Suprapubic skin (tissue), 4 donors: ENCODE data around the gene KCNB1. TPM values are rescaled to one million over a fixed set of nuclear protein-coding genes. Genes with fewer than 3 reads are reported as not detected.

Experiments
- DNase-seq, 2 donors: peaks; one replicate each; pipeline ENCODE4 v3.0.0-alpha.2; 2019; ENCODE audit warnings: low spot score in 2 of 2
- H3K27ac ChIP-seq: fragments of 200-600 bp; sonication (generic); one replicate; pipeline ENCODE4 v1.5.1; 2019
- H3K27me3 ChIP-seq: fragments of 200-600 bp; sonication (generic); one replicate; pipeline ENCODE4 v1.5.1; 2019
- H3K36me3 ChIP-seq: fragments of 200-600 bp; sonication (generic); one replicate; pipeline ENCODE4 v1.5.1; 2019
- H3K4me1 ChIP-seq: fragments of 200-600 bp; sonication (generic); one replicate; pipeline ENCODE4 v1.5.1; 2019
- H3K4me3 ChIP-seq: fragments of 200-600 bp; sonication (generic); one replicate; pipeline ENCODE4 v1.5.1; 2019; ENCODE audit warnings: mild to moderate bottlenecking
- H3K9me3 ChIP-seq: fragments of 200-600 bp; sonication (generic); one replicate; pipeline ENCODE4 v1.5.1; 2019
- EP300 ChIP-seq: sonication (generic); formaldehyde crosslinking; IDR thresholded peaks from one replicate; pipeline ENCODE4 v1.6.1; 2017; ENCODE audit warnings: antibody characterized with exemption
- POLR2A ChIP-seq, 2 donors: fragments of 450-650 bp; IDR thresholded peaks; one replicate each; pipeline ENCODE4 v1.6.1; 2017; ENCODE audit warnings: antibody characterized with exemption in 2 of 2, mild to moderate bottlenecking in 2 of 2, moderate library complexity in 2 of 2
- POLR2AphosphoS5 ChIP-seq, 3 donors: sonication (generic); formaldehyde crosslinking; IDR thresholded peaks; one replicate each; pipeline ENCODE4 v1.6.1; 2017; ENCODE audit warnings: antibody characterized with exemption in 3 of 3
- WGBS: methylation state at CpG from one replicate; pipeline ENCODE4 v1.1.5; 2018; 5-methylcytosine and 5-hydroxymethylcytosine counted together
- total RNA-seq, 4 donors: library from RNA; depleted of rRNA; stranded (reverse); fragments of >200 nt; gene quantifications; one replicate each; pipeline ENCODE4 v1.1.0, GENCODE V29; 2016
- TF ChIP-seq, protein P1 (sequence below), 2 donors: fragments of 200-600 bp in 1 of 2; fragments of 450-650 bp in 1 of 2; sonication (generic) in 1 of 2; IDR thresholded peaks; one replicate each; pipeline ENCODE4 v1.5.1; 2016 to 2019; ENCODE audit warnings: antibody characterized with exemption in 2 of 2, mild to moderate bottlenecking in 1 of 2, moderate library complexity in 1 of 2

The KCNB1 gene
- total RNA-seq, 4 donors from 2014 or later = 0.91 to 4.0 (median 2.3) TPM

DNA sequence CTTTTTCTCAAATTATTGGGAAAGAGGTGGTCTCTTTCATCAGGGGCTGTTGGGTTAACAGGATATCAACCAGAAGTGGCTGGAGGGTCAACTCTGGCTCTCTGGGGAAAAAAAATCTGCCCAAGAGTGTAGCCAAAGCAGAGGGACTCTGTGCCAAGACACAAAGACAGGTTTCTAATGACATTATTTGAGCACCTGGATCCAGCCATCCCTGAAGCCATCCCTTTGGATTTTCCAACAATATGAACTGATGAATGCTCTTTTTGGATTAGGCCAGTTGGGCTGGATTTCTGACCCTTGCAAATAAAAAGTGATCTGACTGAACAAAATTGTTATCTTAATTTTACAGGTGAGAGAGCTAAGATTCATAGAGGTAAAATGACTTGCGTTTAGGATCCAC, 88.7 kb downstream of the KCNB1 start:
- Histone ChIP-seq H3K9me3 (no peaks in the 10 kb centered on the region), H3K4me3 (no peak overlapping the region), H3K36me3 (no peaks in the 10 kb centered on the region), H3K4me1 (peaks cover 13% of the 10 kb centered on the region), H3K27ac (no peak overlapping the region), H3K27me3 (no peaks in the 10 kb centered on the region)
- no peak for TF ChIP-seq POLR2A (IDR thresholded peaks at IDR 0.05)
- TF ChIP-seq, protein P1, sequence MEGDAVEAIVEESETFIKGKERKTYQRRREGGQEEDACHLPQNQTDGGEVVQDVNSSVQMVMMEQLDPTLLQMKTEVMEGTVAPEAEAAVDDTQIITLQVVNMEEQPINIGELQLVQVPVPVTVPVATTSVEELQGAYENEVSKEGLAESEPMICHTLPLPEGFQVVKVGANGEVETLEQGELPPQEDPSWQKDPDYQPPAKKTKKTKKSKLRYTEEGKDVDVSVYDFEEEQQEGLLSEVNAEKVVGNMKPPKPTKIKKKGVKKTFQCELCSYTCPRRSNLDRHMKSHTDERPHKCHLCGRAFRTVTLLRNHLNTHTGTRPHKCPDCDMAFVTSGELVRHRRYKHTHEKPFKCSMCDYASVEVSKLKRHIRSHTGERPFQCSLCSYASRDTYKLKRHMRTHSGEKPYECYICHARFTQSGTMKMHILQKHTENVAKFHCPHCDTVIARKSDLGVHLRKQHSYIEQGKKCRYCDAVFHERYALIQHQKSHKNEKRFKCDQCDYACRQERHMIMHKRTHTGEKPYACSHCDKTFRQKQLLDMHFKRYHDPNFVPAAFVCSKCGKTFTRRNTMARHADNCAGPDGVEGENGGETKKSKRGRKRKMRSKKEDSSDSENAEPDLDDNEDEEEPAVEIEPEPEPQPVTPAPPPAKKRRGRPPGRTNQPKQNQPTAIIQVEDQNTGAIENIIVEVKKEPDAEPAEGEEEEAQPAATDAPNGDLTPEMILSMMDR (IDR thresholded peaks at IDR 0.05) = no peak
- TF ChIP-seq POLR2AphosphoS5 (IDR thresholded peaks at IDR 0.05) = no peak
- TF ChIP-seq EP300 = no peak
- 68% methylated on average over 1 of the region's 1 CpG for WGBS
- DNase-seq = no peak

DNA sequence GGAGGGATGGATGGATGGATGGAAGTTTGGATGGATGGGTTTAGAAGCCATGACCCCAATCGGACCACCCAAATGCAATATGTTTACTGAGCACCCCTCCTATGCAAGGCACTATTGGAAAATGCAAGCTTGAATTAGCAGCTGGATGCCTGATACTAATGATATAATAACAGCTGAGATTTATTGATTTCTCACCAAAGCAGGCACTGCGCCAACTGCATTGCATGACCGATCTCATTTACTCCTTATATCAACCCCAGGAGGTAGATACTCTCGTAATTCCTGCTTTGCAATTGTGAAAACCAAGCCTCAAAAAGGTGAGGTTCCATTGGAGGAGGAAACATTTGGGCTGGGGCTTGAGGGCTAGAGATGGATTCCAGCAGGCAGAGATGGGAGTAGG, 89.7 kb downstream of the KCNB1 start:
- 60% methylated on average over 4 of the region's 4 CpGs for WGBS
- Histone ChIP-seq H3K9me3 (no peaks in the 10 kb centered on the region), H3K4me3 (no peak overlapping the region), H3K27ac (no peak overlapping the region), H3K36me3 (no peaks in the 10 kb centered on the region), H3K27me3 (no peaks in the 10 kb centered on the region), H3K4me1 (peaks cover 12% of the 10 kb centered on the region)
- TF ChIP-seq, protein P1 (IDR thresholded peaks at IDR 0.05) = no peak
- TF ChIP-seq POLR2A (IDR thresholded peaks at IDR 0.05) (no peak), EP300 (no peak), POLR2AphosphoS5 (IDR thresholded peaks at IDR 0.05) (no peak)
- no peak for DNase-seq

DNA sequence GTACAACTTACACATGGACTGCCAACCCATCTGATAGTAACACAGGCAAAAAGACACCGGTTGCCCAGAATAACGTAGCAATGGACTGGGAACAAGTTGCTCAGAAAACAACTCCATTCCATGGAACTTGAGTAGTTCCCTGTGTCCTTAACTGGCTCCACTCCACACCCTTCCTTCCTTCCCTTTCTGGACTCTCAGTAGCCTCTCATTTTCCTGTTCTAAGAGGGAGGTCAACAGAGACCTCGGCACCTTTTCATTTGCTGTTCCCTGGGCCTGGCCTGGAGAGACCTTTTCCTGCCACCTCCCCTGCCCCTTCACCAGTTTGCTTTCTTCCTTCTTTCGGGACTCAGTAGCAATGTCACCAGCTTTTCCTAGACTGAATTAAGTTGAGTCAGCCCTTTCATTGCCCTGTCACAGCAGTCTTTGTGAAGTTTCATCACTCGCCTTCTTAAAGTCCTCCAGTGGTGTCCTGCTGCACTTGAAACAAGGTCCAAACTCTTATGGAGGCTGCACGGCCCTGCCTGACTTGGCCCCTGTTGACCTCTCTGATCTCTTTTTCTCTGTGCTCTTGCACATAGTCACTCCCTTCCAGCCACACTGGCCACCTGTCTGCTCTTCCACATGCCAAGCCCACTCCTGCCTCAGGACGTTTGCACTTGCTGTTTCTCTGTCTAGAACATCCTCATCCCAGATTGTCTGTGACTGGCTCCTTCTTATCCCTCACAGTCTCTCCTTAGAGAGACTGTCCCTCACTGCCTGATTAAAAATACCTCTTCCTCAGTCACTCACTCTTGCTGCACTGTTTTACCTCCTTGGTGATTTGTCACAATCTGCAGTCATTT, 90.8 kb downstream of the KCNB1 start:
- TF ChIP-seq EP300 (no peak), POLR2AphosphoS5 (IDR thresholded peaks at IDR 0.05) (no peak), POLR2A (IDR thresholded peaks at IDR 0.05) (no peak)
- TF ChIP-seq, protein P1 (IDR thresholded peaks at IDR 0.05) = no peak
- Histone ChIP-seq H3K4me1 (peaks cover 11% of the 10 kb centered on the region), H3K27me3 (no peaks in the 10 kb centered on the region), H3K4me3 (no peak overlapping the region), H3K27ac (no peak overlapping the region), H3K36me3 (no peaks in the 10 kb centered on the region), H3K9me3 (no peaks in the 10 kb centered on the region)
- 73% methylated on average over 7 of the region's 7 CpGs for whole genome bisulfite sequencing
- no peak for DNase-seq

DNA sequence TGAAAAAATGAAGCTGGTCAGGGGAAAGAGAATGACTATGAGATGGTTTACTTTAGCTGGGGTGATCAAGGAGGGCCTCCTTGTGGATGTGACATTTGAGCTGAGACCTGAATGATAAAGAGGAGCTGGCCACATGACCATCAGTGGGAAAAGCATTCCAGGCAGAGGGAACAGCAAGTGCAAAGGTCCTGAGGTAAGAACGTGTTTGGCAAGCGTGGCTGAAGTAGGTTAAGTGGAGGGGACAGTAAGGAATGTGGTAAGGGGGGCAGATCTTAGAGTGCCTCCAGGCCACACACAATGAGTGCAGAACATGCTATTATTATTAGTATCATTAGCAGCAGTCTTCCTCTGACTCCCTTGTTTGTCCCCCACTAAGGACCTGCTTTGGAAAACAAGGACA, 92.6 kb downstream of the KCNB1 start:
- no peak for DNase-seq
- H3K27me3 ChIP-seq = no peaks in the 10 kb centered on the region
- peaks cover 7% of the 10 kb centered on the region for H3K4me1 ChIP-seq
- no peaks in the 10 kb centered on the region for H3K36me3 ChIP-seq
- H3K4me3 ChIP-seq = no peak overlapping the region
- 85% methylated on average over 2 of the region's 2 CpGs for WGBS
- no peaks in the 10 kb centered on the region for H3K9me3 ChIP-seq
- H3K27ac ChIP-seq = no peak overlapping the region
- no peak for TF ChIP-seq POLR2AphosphoS5 (IDR thresholded peaks at IDR 0.05)
- TF ChIP-seq, protein P1 (IDR thresholded peaks at IDR 0.05) = no peak
- TF ChIP-seq POLR2A (IDR thresholded peaks at IDR 0.05) = no peak
- TF ChIP-seq EP300 = no peak

DNA sequence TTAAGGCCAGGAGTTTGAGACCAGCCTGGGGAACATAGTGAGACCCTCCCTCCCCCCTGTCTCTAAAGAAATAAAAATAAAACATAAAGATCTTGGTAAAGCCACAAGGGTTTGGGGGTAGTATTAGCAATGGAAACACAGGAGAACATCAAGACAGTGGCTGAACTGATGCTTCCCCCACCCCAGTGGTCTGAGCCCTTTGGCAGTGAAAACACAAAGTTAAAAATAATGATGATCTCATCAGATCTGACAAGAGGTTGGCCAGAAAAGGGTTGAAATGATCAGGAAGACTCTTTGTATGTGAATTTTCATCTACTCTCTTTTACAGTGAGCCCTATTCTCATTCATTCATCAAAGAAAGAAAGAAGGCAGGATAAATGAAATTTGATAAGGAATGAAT, 93.7 kb downstream of the KCNB1 start:
- H3K4me3 ChIP-seq = no peak overlapping the region
- no peaks in the 10 kb centered on the region for H3K27me3 ChIP-seq
- no peaks in the 10 kb centered on the region for H3K9me3 ChIP-seq
- TF ChIP-seq POLR2A (IDR thresholded peaks at IDR 0.05) (no peak), POLR2AphosphoS5 (IDR thresholded peaks at IDR 0.05) (no peak), EP300 (no peak)
- TF ChIP-seq, protein P1 (IDR thresholded peaks at IDR 0.05) = no peak
- no peak for DNase-seq
- no peaks in the 10 kb centered on the region for H3K36me3 ChIP-seq
- H3K4me1 ChIP-seq = peaks cover 5% of the 10 kb centered on the region
- H3K27ac ChIP-seq = no peak overlapping the region
